M059J (cell line): Measurements from ENCODE around the gene CHCHD6. TPM values are rescaled to one million over a fixed set of nuclear protein-coding genes. Genes with fewer than 3 reads are reported as not detected.

Experiments used
- DNase-seq: peaks from one replicate; pipeline ENCODE4 v3.0.0-alpha.2; 2012; ENCODE audit warnings: low read depth
- total RNA-seq: library from RNA; depleted of rRNA; stranded (reverse); fragments of >200 nt; shearing (Covaris generic); gene quantifications from 2 replicates; pipeline ENCODE4 v1.2.3, GENCODE V29; 2014

Gene CHCHD6
- total RNA-seq, 1 experiment from 2014 or later, result 18.7 TPM

DNA sequence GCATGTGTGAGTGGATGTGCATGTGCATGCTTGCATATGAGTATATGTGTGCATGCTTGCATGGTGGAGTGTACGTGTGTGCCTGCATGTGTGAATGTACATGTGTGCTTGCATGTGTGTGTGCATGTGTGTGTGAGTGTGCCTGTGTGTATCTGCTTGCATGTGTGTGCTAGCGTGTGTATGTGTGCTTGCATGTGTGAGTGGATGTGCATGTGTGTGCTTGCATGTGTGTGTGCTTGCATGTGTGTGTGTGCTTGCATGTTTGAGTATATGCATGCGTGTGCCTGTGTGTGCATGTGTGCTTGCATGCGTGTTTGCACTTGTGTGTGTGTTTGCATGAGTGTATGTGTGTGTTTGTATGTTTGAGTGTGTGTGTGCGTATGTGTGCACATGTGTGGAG lies 274.3 kb downstream of the CHCHD6 start:
- no peak for DNase-seq

- DNase-seq, result peak; percentile 22
These were observed 275.1 kb downstream of the CHCHD6 start for GRCh38 chr3:126979046-126979628.

DNA sequence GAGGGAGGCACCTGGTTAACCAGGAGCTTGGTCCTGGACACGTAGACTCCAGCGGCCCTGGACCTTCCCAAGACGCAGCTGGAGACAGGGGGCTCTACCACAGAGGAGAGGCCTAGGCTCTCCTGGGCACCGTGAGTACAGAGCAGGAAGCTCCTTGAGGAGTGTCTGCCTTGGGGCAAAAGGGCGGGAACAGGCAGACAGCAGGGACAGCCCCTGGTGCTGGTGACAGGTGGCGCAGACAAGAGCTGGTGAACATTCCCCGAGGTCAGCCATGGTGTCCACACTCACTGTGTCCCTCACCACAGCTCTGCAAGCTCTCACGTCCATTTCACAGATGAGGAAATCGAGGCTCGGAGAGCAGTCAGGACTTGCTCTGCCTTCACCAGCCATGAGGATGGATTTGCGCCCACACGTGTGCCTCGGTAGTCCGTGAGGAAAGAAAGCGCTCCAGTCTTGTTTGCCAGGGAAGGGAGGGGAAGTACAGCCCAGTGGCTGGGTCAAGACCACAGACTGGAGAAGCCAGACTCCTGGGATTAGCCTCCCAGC lies 276.3 kb downstream of the CHCHD6 start:
- DNase-seq, result no peak

- peak; percentile 67 for DNase-seq
These were observed 278.1 kb downstream of the CHCHD6 start for GRCh38 chr3:126982126-126982470.

DNA sequence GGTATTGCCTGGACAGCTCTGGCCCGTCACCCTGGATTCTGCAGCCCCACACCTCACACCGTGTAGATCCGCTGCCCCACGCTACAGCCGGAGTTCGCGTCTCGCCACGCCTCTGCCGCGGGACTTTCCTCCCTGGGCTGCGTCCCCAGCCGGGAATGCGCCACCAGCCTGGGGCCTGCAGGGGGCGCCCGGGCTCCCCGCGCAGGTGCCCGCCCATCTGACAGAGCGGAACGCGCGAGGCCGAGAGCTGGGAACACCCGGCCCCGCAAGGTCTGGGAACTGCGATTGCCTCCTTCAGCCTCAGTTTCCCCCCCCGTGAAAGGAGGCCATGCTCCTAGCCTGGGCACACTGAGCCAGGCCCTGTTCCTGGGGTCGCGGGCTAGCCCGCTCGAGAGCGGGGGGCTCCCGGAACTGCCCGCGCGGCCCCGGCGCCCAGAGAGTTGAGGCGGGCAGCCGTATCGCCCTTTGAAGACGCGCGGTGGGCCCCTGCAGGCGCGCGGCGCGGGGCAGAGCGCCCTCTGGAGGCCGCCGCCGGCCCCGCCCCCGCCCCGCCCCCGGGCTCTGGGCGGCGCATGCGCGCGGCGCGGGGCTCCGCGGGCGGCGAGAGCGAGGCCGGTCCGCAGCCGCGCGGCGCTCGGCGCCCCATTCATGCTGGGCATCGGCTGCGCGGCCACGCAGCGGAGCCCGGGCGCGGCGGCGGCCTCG lies 278.6 kb downstream of the CHCHD6 start, which contains the start of gene PLXNA1:
Gene PLXNA1 (plus strand): TSS at position 645 of the 705 bp plus-strand sequence. CDS start 5,479 bp downstream, outside the sequence.
- peak; percentile 68 for DNase-seq

DNA sequence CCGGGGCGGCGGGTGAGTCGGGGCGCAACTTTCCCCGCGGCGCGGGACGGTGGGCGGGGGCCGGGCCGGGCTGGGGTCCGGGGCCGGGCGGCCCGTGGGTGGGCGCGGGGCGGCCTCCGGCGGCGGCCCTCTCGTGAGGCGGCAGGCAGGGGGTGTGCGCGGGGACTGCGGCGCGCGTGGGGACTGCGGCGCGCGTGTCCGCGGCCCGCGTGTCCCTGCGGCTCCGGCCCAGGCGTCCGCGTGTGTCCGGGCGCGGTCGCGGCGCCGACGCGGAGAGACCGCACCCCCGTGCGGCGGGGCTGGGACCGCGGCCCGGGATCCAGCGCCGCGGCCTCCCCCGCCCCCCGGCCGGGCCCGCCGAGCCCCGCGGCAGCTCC lies 279.2 kb downstream of the CHCHD6 start:
- no peak for DNase-seq

GRCh38 chr3:126983653-126984390 lies 279.8 kb downstream of the CHCHD6 start:
- peak; percentile 39 for DNase-seq

- DNase-seq, result no peak
These were observed 280.5 kb downstream of the CHCHD6 start for GRCh38 chr3:126984391-126985131.

DNA sequence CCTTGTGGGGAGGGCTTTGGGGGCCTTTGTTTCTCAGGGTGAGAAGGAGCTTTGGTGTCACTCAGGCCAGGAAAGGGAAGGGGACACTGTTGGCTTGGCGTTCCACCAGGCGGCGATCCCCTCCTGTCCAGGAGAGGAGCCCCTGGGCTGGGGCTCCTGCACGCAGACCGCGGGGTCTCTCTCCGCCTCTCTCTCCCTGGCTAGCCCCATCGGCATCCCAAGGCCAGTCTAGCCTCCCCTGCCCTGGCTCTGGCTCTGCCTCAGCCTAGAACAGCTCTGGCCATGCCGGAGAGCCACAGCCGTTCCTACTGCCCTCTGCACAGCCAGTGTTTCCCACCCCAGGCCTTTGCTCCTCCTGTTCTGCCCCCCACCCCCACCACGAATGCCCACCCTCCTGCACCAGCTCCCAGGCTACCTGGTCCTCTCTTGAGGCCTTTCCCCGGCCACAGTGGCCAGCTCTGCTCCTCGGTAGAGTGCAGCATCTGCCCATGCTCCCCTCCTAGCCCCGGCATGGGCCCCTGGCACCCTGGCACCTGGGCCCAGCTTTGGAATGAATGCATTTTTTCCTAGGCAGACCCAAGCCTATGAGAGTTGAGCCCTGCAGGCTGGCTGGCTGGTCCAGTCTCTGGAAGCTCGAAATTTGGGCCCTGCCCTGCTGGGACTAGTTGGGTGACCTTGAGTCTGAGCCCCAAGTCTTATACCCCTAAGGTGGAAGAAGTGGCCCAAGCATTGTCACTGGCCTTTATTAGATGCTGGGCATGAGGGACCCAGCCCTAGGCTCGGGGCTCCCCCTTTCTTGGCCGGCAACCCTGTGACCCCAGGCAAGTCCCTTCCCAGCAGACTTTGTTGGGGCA lies 281.3 kb downstream of the CHCHD6 start:
- DNase-seq, result no peak

DNA sequence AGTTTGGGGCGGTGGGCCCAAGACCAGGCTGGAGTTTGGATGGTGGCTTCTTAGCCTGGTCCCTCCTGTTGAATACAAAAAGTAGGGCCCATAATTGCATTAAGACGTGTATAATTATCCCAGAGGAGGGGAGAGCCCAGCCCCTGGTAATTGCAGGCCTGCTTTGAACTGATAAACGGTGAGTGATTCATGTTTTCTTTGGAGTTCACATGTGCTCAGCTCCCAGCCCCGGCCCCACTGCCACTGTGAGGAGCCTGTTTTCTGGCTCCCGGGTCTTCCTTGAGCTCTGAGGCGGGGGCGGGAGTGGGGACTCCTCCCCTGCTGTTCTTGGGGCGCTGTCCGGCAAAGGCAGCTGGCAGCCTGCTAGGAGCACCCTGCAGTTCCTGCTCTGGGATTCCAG lies 282.0 kb downstream of the CHCHD6 start:
- no peak for DNase-seq

DNA sequence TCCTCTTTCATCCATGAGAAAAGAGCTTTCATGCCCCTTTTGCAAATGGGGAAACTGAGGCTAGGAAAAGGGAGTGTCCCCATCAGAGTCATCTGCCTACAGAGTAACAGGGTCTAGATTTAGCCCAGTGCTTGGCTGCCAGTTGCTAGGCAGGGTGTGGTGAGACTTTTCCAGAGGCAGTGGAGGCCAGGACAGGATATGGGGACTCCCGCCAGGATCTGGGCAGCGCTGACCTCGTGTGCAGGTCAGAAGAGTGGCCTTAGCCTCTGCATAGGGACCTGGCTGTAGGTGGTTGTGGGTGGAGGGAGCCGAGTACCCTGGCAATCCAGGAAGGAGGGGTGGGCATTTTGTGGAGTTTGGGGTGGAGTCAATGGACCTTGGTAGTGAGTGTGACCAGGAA lies 283.1 kb downstream of the CHCHD6 start:
- DNase-seq, result no peak

GRCh38 chr3:126987596-126987995 lies 283.6 kb downstream of the CHCHD6 start:
- DNase-seq, result no peak

DNA sequence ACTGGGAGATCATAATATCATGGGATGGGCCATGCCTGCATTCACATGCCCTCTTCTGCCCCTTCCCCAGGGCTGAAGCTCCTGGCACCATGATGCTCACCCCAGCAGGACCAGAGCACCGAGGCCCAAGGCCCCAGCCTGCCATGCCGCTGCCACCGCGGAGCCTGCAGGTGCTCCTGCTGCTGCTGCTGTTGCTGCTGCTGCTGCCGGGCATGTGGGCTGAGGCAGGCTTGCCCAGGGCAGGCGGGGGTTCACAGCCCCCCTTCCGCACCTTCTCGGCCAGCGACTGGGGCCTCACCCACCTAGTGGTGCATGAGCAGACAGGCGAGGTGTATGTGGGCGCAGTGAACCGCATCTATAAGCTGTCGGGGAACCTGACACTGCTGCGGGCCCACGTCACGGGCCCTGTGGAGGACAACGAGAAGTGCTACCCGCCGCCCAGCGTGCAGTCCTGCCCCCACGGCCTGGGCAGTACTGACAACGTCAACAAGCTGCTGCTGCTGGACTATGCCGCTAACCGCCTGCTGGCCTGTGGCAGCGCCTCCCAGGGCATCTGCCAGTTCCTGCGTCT lies 284.5 kb downstream of the CHCHD6 start:
- no peak for DNase-seq

- no peak for DNase-seq
These were observed 285.4 kb downstream of the CHCHD6 start for GRCh38 chr3:126989316-126990023.

DNA sequence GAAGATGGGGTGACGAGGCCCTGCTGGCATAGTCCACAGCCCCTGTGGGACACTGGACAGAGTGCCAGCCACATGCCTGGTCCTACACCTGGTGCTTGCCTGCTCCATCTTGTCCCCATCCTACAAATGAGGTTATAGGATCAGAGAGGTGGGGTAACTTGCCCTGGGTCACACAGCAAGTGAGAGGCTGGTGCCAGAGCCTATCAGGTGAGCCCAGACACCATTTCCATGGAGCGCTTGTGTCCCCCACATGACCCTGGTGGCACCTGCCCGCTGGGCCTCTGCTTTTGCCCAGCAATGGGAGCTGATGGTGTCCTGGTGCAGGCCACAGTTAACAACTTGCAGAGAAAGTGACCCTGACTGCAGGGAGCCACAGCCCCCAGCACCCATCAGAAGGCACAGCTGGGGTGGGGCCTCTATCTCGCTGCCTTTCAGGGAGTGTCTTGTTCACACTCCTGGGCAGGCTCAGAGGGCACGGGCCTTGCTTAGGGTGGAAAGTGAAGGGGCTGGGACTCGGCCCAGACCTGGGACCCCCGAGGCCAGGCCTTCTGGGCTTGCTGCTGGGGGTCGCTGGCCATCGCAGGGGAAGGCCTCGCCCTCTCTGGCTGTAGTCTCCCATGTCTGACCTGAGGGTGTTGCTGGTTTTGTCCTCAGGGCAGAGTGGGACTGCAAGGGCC lies 286.1 kb downstream of the CHCHD6 start:
- no peak for DNase-seq

DNA sequence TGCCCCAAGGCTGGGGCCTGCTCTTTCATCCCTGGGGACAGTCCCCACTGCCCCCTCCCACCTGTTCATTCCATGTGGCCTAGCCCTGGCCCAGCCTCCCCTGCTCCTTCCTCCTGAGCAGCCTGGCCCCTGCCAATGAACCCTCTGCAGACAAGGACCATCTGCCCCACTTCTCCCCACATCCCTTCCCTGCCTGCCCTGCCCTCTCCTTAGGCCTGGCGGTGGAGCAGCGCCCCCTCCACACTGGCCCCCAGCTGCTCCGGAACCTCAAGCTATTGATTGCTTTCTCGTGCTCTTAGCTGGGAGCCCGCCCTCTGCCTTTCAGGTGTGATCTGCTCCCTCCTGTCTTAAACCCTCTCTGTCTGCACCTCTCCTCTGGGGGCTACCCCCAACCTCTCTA lies 286.9 kb downstream of the CHCHD6 start:
- DNase-seq, result no peak

GRCh38 chr3:126991366-126992200 lies 287.5 kb downstream of the CHCHD6 start:
- no peak for DNase-seq

- no peak for DNase-seq
These were observed 288.2 kb downstream of the CHCHD6 start for GRCh38 chr3:126992216-126992615.

DNA sequence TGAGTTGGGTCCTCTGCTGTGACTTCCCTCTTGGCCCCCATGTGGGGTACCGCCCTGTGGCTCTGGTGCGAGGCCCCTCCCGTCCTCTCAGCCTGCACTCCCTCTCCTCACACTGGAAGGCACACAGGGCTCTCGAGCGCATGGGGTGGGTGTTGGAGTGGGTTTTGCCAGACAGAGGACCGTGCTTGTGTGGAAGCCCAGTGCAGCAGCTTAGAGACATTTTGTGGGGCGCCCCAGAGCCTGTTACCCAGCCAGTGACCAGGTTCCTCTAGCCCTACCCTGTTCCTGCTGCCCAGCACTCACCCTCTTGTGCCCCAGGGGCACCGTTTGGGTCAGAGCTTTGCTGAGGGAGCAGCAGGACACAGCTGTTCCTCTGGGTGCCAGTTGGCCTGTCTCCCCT lies 288.7 kb downstream of the CHCHD6 start:
- DNase-seq, result no peak
